ENCODE results near the gene RPL21.
"Not testable (repeated sequence)": the region's sequence is repeated elsewhere in the genome, so short reads cannot be mapped to it uniquely, and the experiment has no call there.

Gene RPL21

GRCh38 chr13:27290715-27291114, 39.4 kb downstream of the RPL21 start:
- no peak for DNase-seq

- not testable (repeated sequence) for DNase-seq
These were observed 40.6 kb downstream of the RPL21 start for GRCh38 chr13:27291967-27292366.

- DNase-seq: no peak
These were observed 41.8 kb downstream of the RPL21 start for GRCh38 chr13:27293076-27293691.

DNA sequence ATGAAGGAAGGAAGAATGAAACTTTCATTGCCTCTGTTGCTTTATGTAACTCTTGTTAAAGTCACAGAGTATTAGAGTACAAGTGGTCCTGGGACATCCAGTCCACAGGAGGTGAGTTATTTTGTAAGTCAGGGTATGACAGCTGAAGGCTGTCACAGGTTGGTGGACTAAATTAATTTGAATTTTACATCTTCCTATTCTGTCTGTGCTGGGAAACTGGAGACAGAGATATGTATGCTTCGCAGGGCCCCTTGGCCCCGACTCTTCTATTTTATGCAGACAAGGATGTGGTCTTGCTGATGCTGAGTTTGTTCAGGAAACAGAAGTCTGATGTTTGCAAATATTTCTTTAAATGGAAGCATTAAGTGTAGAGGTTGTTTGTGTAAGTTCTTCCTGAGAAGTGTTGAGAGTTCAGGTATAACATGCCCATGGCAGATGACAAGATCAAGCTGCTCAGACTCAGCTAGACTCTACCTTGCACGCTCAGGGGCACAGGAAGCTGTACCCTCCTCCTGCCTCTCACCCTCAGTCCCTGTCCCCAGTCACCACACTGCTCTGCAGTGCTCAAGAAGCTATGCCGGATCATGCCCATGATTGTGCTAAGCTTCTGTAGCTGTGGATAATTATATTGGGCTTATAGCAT, 42.6 kb downstream of the RPL21 start:
- DNase-seq: no peak

DNA sequence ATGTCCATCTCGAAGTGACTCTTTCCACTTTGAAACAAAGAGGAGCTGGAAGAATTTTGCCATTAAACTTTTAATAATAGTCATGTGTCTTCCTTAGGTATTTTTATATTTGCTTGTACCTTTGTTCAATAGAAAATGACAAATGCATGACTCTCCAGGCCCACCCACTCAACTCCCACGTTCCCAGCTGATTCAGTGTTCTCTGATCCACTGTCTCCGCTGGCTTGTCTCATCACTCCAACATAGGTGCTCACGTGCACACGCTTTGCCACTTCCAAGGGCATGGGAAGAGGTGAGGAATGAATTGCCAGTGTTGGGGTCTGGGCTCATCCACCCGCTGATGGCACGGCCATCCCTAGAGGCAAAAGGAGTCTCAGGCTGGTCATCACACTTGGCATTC, 43.7 kb downstream of the RPL21 start:
- DNase-seq: no peak

DNA sequence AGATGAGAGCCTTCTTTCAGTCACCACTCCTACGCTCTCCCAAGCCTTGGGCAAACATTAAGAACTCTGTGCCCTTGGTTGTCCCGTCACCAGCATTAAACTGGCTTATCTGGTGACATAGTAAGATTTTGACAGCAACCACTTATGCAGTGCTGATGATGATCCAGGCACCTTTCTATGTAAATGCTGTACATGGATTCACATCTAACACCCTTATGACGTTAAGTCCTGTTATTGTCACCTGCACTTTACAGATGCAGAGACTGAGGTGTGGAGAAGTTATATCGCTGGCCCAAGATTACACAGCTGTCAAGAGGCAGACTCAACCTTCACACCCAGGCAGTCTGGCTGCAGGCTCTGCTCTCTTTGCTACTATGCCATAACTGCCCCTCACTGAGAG, 44.3 kb downstream of the RPL21 start:
- no peak for DNase-seq

- DNase-seq: no peak
These were observed 45.1 kb downstream of the RPL21 start for GRCh38 chr13:27296496-27296895.

- DNase-seq: no peak
These were observed 47.5 kb downstream of the RPL21 start for GRCh38 chr13:27298849-27299248.

- DNase-seq: not testable (repeated sequence)
These were observed 49.0 kb downstream of the RPL21 start for GRCh38 chr13:27300406-27300805.

DNA sequence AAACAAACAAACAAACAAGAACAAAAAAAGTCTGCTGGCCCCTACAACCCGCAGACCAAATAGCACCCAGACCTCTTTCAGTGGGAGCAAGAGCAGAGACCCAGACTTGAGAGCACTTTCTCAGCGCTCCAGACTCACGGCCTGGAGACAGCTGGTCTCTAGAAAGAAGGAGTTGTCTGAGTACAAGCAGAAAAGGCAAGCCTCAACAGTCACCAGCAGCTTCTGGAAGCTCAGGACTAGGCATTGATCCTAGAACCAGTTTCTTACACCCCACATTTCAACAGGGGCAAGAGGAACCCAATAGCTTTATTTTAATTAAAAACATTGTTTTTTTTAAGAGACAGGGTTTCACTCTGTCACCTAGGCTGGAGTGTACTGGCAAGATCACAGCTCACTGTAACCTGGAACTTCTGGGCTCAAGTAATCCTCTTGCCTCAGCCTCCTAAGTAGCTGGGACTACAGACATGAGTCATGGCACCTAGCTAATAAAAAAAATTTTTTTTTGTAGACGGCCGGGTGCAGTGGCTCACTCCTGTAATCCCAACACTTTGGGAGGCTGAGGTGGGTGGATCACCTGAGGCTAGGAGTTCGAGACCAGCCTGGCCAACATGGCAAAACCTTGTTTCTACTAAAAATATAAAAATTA, 49.7 kb downstream of the RPL21 start:
- no peak for DNase-seq

- no peak for DNase-seq
These were observed 51.4 kb downstream of the RPL21 start for GRCh38 chr13:27302643-27303262.

- DNase-seq: no peak
These were observed 52.7 kb downstream of the RPL21 start for GRCh38 chr13:27304099-27304498.

DNA sequence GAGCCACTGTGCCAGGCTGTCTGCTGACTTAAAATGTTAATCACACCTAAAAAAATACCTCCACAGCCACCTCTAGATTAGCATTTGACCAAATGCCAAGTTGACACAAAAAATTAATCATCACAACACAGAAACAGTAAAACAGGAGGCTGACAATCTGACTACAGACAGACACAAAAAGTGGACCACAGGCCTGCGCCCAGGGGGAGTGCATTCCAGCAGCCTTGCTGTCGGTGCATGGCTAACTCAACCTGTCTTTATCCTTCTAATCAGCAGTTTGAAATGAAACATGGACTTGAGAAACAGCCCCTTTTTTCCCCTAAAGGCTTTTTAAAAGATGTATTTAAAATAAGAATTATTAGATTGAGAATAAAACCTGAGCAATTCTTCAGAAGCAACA, 53.3 kb downstream of the RPL21 start:
- no peak for DNase-seq

Measured in bone marrow (tissue), 2 donors.